ENCODE measurements around the gene L3MBTL3. TPM values are rescaled to one million over a fixed set of nuclear protein-coding genes. Genes with fewer than 3 reads are reported as not detected.
"Not testable (repeated sequence)": the region's sequence is repeated elsewhere in the genome, so short reads cannot be mapped to it uniquely, and the experiment has no call there.

Gene L3MBTL3
- total RNA-seq, 1 donor from 2014 or later, result 8.1 TPM

GRCh38 chr6:130070792-130071191 is 52.4 kb downstream of the L3MBTL3 start:
- peaks cover 16% of the 10 kb centered on the region for H3K36me3 Mint-ChIP-seq (ENCODE audit: low read depth)
- intact Hi-C loops (cut with micrococcal nuclease), result no loop called here
- DNase-seq, result no peak
- peaks cover 8% of the 10 kb centered on the region for H3K4me1 Mint-ChIP-seq
- no peaks in the 10 kb centered on the region for H3K27me3 Mint-ChIP-seq
- H3K27ac Mint-ChIP-seq, result no peak overlapping the region
- no peak overlapping the region for H3K4me3 Mint-ChIP-seq
- no peaks in the 10 kb centered on the region for H3K9me3 Mint-ChIP-seq

- H3K4me3 Mint-ChIP-seq, result no peak overlapping the region
These were observed 57.6 kb downstream of the L3MBTL3 start for GRCh38 chr6:130075879-130076460.

GRCh38 chr6:130076512-130076911 is 58.1 kb downstream of the L3MBTL3 start:
- Mint-ChIP-seq H3K9me3 (no peaks in the 10 kb centered on the region), H3K36me3 (ENCODE audit: low read depth) (peaks cover 12% of the 10 kb centered on the region), H3K27me3 (no peaks in the 10 kb centered on the region), H3K4me3 (no peak overlapping the region), H3K27ac (no peak overlapping the region), H3K4me1 (peaks cover 21% of the 10 kb centered on the region)
- no peak for DNase-seq
- intact Hi-C loops (cut with micrococcal nuclease), result loop anchor here (2.0 kb wide), 1 partner anchor 206 kb away; no protein-coding TSS in a partner anchor

More at GRCh38 chr6:130075879-130076460, 57.6 kb downstream of the L3MBTL3 start:
- Mint-ChIP-seq H3K9me3 (no peaks in the 10 kb centered on the region), H3K4me1 (peaks cover 21% of the 10 kb centered on the region), H3K27ac (no peak overlapping the region), H3K27me3 (no peaks in the 10 kb centered on the region), H3K36me3 (ENCODE audit: low read depth) (peaks cover 12% of the 10 kb centered on the region)
- intact Hi-C loops (cut with micrococcal nuclease), result loop anchor here (2.0 kb wide), 1 partner anchor 207 kb away; no protein-coding TSS in a partner anchor
- no peak for DNase-seq

- intact Hi-C loops (cut with micrococcal nuclease), result no loop called here
- H3K36me3 Mint-ChIP-seq (ENCODE audit: low read depth), result peaks cover 31% of the 10 kb centered on the region
- H3K9me3 Mint-ChIP-seq, result peaks cover 9% of the 10 kb centered on the region
- H3K4me1 Mint-ChIP-seq, result no peaks in the 10 kb centered on the region
- H3K4me3 Mint-ChIP-seq, result no peak overlapping the region
- DNase-seq, result no peak
- no peaks in the 10 kb centered on the region for H3K27me3 Mint-ChIP-seq
- no peak overlapping the region for H3K27ac Mint-ChIP-seq
These were observed 72.4 kb downstream of the L3MBTL3 start for GRCh38 chr6:130090796-130091195.

- intact Hi-C loops (cut with micrococcal nuclease), result no loop called here
- Mint-ChIP-seq H3K4me1 (peaks cover 8% of the 10 kb centered on the region), H3K36me3 (ENCODE audit: low read depth) (peaks cover 29% of the 10 kb centered on the region), H3K27me3 (no peaks in the 10 kb centered on the region), H3K27ac (no peak overlapping the region), H3K9me3 (peaks cover 9% of the 10 kb centered on the region), H3K4me3 (no peak overlapping the region)
- DNase-seq, result no peak
These were observed 75.2 kb downstream of the L3MBTL3 start for GRCh38 chr6:130093546-130093945.

- Mint-ChIP-seq H3K4me1 (peaks cover 8% of the 10 kb centered on the region), H3K27ac (no peak overlapping the region), H3K4me3 (no peak overlapping the region), H3K9me3 (no peaks in the 10 kb centered on the region), H3K36me3 (ENCODE audit: low read depth) (peaks cover 17% of the 10 kb centered on the region), H3K27me3 (no peaks in the 10 kb centered on the region)
- intact Hi-C loops (cut with micrococcal nuclease), result no loop called here
- no peak for DNase-seq
These were observed 79.9 kb downstream of the L3MBTL3 start for GRCh38 chr6:130098317-130098716.

- Mint-ChIP-seq H3K4me3 (no peak overlapping the region), H3K36me3 (ENCODE audit: low read depth) (peaks cover 15% of the 10 kb centered on the region), H3K27ac (no peak overlapping the region), H3K27me3 (no peaks in the 10 kb centered on the region), H3K9me3 (no peaks in the 10 kb centered on the region), H3K4me1 (peaks cover 8% of the 10 kb centered on the region)
- no peak for DNase-seq
- intact Hi-C loops (cut with micrococcal nuclease), result no loop called here
These were observed 80.7 kb downstream of the L3MBTL3 start for GRCh38 chr6:130099119-130099518.

GRCh38 chr6:130105996-130106704 is 87.8 kb downstream of the L3MBTL3 start:
- peaks cover 27% of the 10 kb centered on the region for H3K36me3 Mint-ChIP-seq (ENCODE audit: low read depth)
- H3K9me3 Mint-ChIP-seq, result peaks cover 12% of the 10 kb centered on the region
- H3K27ac Mint-ChIP-seq, result no peak overlapping the region
- no peaks in the 10 kb centered on the region for H3K27me3 Mint-ChIP-seq
- H3K4me3 Mint-ChIP-seq, result no peak overlapping the region
- H3K4me1 Mint-ChIP-seq, result no peaks in the 10 kb centered on the region
- intact Hi-C loops (cut with micrococcal nuclease), result no loop called here
- no peak for DNase-seq

GRCh38 chr6:130107710-130108109 is 89.3 kb downstream of the L3MBTL3 start:
- H3K27ac Mint-ChIP-seq, result no peak overlapping the region
- peaks cover 30% of the 10 kb centered on the region for H3K36me3 Mint-ChIP-seq (ENCODE audit: low read depth)
- no peak overlapping the region for H3K4me3 Mint-ChIP-seq
- DNase-seq, result no peak
- peaks cover 12% of the 10 kb centered on the region for H3K9me3 Mint-ChIP-seq
- H3K4me1 Mint-ChIP-seq, result no peaks in the 10 kb centered on the region
- intact Hi-C loops (cut with micrococcal nuclease), result no loop called here
- H3K27me3 Mint-ChIP-seq, result no peaks in the 10 kb centered on the region

GRCh38 chr6:130111031-130111430 is 92.7 kb downstream of the L3MBTL3 start:
- Mint-ChIP-seq H3K4me1 (no peaks in the 10 kb centered on the region), H3K27ac (no peak overlapping the region), H3K4me3 (no peak overlapping the region), H3K9me3 (peaks cover 12% of the 10 kb centered on the region), H3K27me3 (no peaks in the 10 kb centered on the region), H3K36me3 (ENCODE audit: low read depth) (peaks cover 27% of the 10 kb centered on the region)
- intact Hi-C loops (cut with micrococcal nuclease), result no loop called here
- DNase-seq, result no peak

GRCh38 chr6:130113201-130113710 is 94.9 kb downstream of the L3MBTL3 start:
- Mint-ChIP-seq H3K4me3 (no peak overlapping the region), H3K9me3 (peaks cover 17% of the 10 kb centered on the region), H3K27ac (no peak overlapping the region), H3K4me1 (no peaks in the 10 kb centered on the region), H3K27me3 (no peaks in the 10 kb centered on the region), H3K36me3 (ENCODE audit: low read depth) (peaks cover 22% of the 10 kb centered on the region)
- no peak for DNase-seq
- intact Hi-C loops (cut with micrococcal nuclease), result no loop called here

- intact Hi-C loops (cut with micrococcal nuclease), result no loop called here
- Mint-ChIP-seq H3K27ac (no peak overlapping the region), H3K36me3 (ENCODE audit: low read depth) (peaks cover 14% of the 10 kb centered on the region), H3K4me1 (no peaks in the 10 kb centered on the region), H3K27me3 (no peaks in the 10 kb centered on the region), H3K4me3 (no peak overlapping the region), H3K9me3 (peaks cover 9% of the 10 kb centered on the region)
- DNase-seq, result no peak
These were observed 96.7 kb downstream of the L3MBTL3 start for GRCh38 chr6:130115036-130115435.

- peaks cover 5% of the 10 kb centered on the region for H3K9me3 Mint-ChIP-seq
- no peak overlapping the region for H3K4me3 Mint-ChIP-seq
- no peak overlapping the region for H3K27ac Mint-ChIP-seq
- peaks cover 12% of the 10 kb centered on the region for H3K36me3 Mint-ChIP-seq (ENCODE audit: low read depth)
- H3K27me3 Mint-ChIP-seq, result no peaks in the 10 kb centered on the region
- peaks cover 4% of the 10 kb centered on the region for H3K4me1 Mint-ChIP-seq
- DNase-seq, result no peak
- intact Hi-C loops (cut with micrococcal nuclease), result no loop called here
These were observed 97.9 kb downstream of the L3MBTL3 start for GRCh38 chr6:130116273-130116672.

GRCh38 chr6:130117187-130117701 is 98.9 kb downstream of the L3MBTL3 start:
- H3K27me3 Mint-ChIP-seq; H3K9me3 Mint-ChIP-seq; H3K36me3 Mint-ChIP-seq (ENCODE audit: low read depth); H3K4me3 Mint-ChIP-seq; intact Hi-C loops (cut with micrococcal nuclease); DNase-seq; H3K27ac Mint-ChIP-seq; H3K4me1 Mint-ChIP-seq: not testable (repeated sequence)
